ENCODE results near the gene SYNDIG1. TPM values are rescaled to one million over a fixed set of nuclear protein-coding genes. Genes with fewer than 3 reads are reported as not detected.

The SYNDIG1 gene
- total RNA-seq, 1 experiment from 2014 or later: 5.4 TPM

DNA sequence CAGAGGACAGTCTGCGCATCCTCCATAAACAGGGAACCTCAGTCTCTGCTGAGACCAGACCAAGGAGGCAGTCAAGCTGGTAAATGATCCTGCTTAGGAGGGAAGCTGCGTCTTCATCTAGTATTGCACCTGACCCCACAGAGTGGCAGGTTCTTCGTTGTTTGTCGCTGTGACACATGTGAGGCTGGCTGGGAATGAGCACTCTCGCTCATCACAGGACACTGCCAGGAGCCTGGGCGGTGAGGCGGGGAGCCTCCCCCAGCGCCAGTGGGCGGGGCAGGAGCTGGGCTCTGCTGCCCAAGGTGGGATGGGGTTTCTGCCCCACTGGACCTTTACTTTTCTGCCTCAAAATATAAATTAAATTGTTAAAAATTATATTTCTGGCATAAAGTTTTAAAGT is 48.4 kb upstream of the SYNDIG1 start:
- H3K23ac ChIP-seq (ENCODE audit: insufficient read length, low read depth, low read length): no peak overlapping the region
- H2AK5ac ChIP-seq (ENCODE audit: insufficient read length, low read length): no peak overlapping the region
- H3K79me1 ChIP-seq (ENCODE audit: insufficient read depth, low read depth, low read length, poor library complexity, severe bottlenecking): no peaks in the 10 kb centered on the region
- peaks cover 5% of the 10 kb centered on the region for H3K9me3 ChIP-seq (ENCODE audit: control insufficient read depth, low read depth, low read length)
- peaks cover 2% of the 10 kb centered on the region; the same call in 1 of the 2 replicates for H3K27me3 Mint-ChIP-seq (ENCODE audit: low read depth)
- WGBS (ENCODE audit: extremely low coverage, insufficient read length, low lambda C conversion rate): no CpG with 5 or more reads among the region's 9 CpGs
- H3K9me3 Mint-ChIP-seq: peaks cover 11 to 12% of the 10 kb centered on the region in 2 experiments
- DNase-seq: no peak
- no peak overlapping the region for H2BK5ac ChIP-seq (ENCODE audit: insufficient read length, low read length)
- peaks cover 4% of the 10 kb centered on the region for H3K23me2 ChIP-seq (ENCODE audit: insufficient read length, low read depth, low read length, poor library complexity, severe bottlenecking)
- H3T11ph ChIP-seq (ENCODE audit: low read length): no peak overlapping the region
- H3K27ac Mint-ChIP-seq: no peak overlapping the region
- H3K27me3 ChIP-seq (ENCODE audit: insufficient read depth, low read length): no peaks in the 10 kb centered on the region
- no peak overlapping the region for H3K14ac ChIP-seq (ENCODE audit: insufficient read depth, low read length)
- no peak overlapping the region for H3K27ac ChIP-seq (ENCODE audit: insufficient read length, low read depth, low read length)
- no peak overlapping the region for H2BK20ac ChIP-seq (ENCODE audit: low read depth, low read length, poor library complexity, severe bottlenecking)
- no peak overlapping the region for H4K5ac ChIP-seq (ENCODE audit: insufficient read length, low read depth, low read length)
- H3K36me3 Mint-ChIP-seq (ENCODE audit: insufficient read depth in 1 of 3, low read depth in 3 of 3): peaks cover 7 to 11% (median 8%) of the 10 kb centered on the region in 3 experiments
- H3K4me1 ChIP-seq (ENCODE audit: insufficient read depth, low read length): peaks cover 3% of the 10 kb centered on the region
- no peak overlapping the region for H2BK12ac ChIP-seq (ENCODE audit: insufficient read length, low read depth, low read length)
- H3K4me2 ChIP-seq (ENCODE audit: insufficient read depth, insufficient read length, low read length): no peak overlapping the region
- H3K4ac ChIP-seq (ENCODE audit: low read depth, low read length): no peak overlapping the region
- no peaks in the 10 kb centered on the region for H3K79me2 ChIP-seq (ENCODE audit: insufficient read depth, low read length)
- H3K4me1 Mint-ChIP-seq: peaks cover 25 to 26% of the 10 kb centered on the region in 2 experiments
- H2BK120ac ChIP-seq (ENCODE audit: low read depth, low read length, poor library complexity, severe bottlenecking): no peak overlapping the region
- H4K91ac ChIP-seq (ENCODE audit: insufficient read length, low read depth, low read length): no peak overlapping the region
- H2AFZ ChIP-seq (ENCODE audit: low read length): no peak overlapping the region
- peaks cover 2% of the 10 kb centered on the region for H4K20me1 ChIP-seq (ENCODE audit: control insufficient read depth, insufficient read depth, insufficient read length)
- TF ChIP-seq, protein P1, sequence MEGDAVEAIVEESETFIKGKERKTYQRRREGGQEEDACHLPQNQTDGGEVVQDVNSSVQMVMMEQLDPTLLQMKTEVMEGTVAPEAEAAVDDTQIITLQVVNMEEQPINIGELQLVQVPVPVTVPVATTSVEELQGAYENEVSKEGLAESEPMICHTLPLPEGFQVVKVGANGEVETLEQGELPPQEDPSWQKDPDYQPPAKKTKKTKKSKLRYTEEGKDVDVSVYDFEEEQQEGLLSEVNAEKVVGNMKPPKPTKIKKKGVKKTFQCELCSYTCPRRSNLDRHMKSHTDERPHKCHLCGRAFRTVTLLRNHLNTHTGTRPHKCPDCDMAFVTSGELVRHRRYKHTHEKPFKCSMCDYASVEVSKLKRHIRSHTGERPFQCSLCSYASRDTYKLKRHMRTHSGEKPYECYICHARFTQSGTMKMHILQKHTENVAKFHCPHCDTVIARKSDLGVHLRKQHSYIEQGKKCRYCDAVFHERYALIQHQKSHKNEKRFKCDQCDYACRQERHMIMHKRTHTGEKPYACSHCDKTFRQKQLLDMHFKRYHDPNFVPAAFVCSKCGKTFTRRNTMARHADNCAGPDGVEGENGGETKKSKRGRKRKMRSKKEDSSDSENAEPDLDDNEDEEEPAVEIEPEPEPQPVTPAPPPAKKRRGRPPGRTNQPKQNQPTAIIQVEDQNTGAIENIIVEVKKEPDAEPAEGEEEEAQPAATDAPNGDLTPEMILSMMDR (conservative IDR thresholded peaks at IDR 0.05): no peak
- H3K18ac ChIP-seq (ENCODE audit: insufficient read length, low read depth, low read length): no peak overlapping the region
- H2BK15ac ChIP-seq (ENCODE audit: low read depth, low read length): no peak overlapping the region
- H3K4me3 Mint-ChIP-seq: no peak overlapping the region
- no peak overlapping the region for H3K9ac ChIP-seq (ENCODE audit: extremely low read depth, insufficient read length, low read length)
- H3K56ac ChIP-seq (ENCODE audit: insufficient read length, low read depth, low read length): no peak overlapping the region
- no peak overlapping the region for H4K8ac ChIP-seq (replicated peaks; ENCODE audit: insufficient read length, low read depth, low read length)
